ENCODE results near the gene OSBPL6. TPM values are rescaled to one million over a fixed set of nuclear protein-coding genes. Genes with fewer than 3 reads are reported as not detected.

Gene OSBPL6
- total RNA-seq, 1 experiment from 2014 or later = 4.6 TPM

DNA sequence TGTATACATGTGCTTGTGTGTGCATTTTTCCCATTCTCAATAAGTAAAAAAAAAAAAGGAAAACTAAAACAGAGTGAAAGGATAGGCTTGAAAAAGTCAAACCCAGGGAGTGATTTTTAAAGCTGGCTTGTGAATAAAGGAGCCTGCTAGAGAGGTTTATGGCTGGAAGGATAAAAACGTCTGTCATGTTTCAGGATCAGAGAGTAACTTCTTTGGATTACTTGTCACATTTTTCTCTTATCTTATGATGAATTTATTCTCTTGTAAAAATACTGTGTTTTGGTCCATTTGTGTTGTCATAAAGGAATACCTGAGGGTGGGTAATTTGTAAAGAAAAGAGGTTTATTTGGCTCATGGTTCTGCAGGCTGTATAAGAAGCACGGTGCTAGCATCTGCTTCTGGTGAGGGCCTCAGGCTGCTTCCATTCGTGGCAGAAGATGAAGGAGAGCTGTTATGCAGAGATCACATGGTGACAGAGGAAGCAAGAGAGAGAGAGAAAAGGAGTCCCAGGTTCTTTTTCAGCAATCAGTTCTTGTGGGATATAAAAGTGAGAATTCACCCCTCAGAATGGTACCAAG, 89.1 kb downstream of the OSBPL6 start:
- Mint-ChIP-seq H3K36me3 (ENCODE audit: insufficient read depth in 1 of 3, low read depth in 3 of 3) (peaks cover 0 to 2% (median 0%) of the 10 kb centered on the region in 3 experiments; a peak in 1 of 7 replicates), H3K27ac (no peak overlapping the region), H3K4me3 (no peak overlapping the region), H3K27me3 (ENCODE audit: low read depth) (no peaks in the 10 kb centered on the region), H3K4me1 (peaks cover 11% of the 10 kb centered on the region in 2 experiments), H3K9me3 (no peaks in the 10 kb centered on the region; a peak in 1 of 5 replicates)
- no peak overlapping the region for H2BK20ac ChIP-seq (ENCODE audit: low read depth, low read length, poor library complexity, severe bottlenecking)
- no peak overlapping the region for H2AFZ ChIP-seq (ENCODE audit: low read length)
- H4K91ac ChIP-seq (ENCODE audit: insufficient read length, low read depth, low read length) = no peak overlapping the region
- no peak overlapping the region for H3T11ph ChIP-seq (ENCODE audit: low read length)
- H3K14ac ChIP-seq (ENCODE audit: insufficient read depth, low read length) = no peak overlapping the region
- H2BK15ac ChIP-seq (ENCODE audit: low read depth, low read length) = no peak overlapping the region
- no peak overlapping the region for H3K4me2 ChIP-seq (ENCODE audit: insufficient read depth, insufficient read length, low read length)
- no peak overlapping the region for H2BK12ac ChIP-seq (ENCODE audit: insufficient read length, low read depth, low read length)
- H3K79me1 ChIP-seq (ENCODE audit: insufficient read depth, low read depth, low read length, poor library complexity, severe bottlenecking) = no peaks in the 10 kb centered on the region
- H3K4ac ChIP-seq (ENCODE audit: low read depth, low read length) = no peak overlapping the region
- no peak overlapping the region for H4K5ac ChIP-seq (ENCODE audit: insufficient read length, low read depth, low read length)
- H3K9me3 ChIP-seq (ENCODE audit: control insufficient read depth, low read depth, low read length) = no peaks in the 10 kb centered on the region
- H2BK5ac ChIP-seq (ENCODE audit: insufficient read length, low read length) = no peak overlapping the region
- H3K27ac ChIP-seq (ENCODE audit: insufficient read length, low read depth, low read length) = no peak overlapping the region
- no peak overlapping the region for H4K8ac ChIP-seq (replicated peaks; ENCODE audit: insufficient read length, low read depth, low read length)
- H2AK5ac ChIP-seq (ENCODE audit: insufficient read length, low read length) = no peak overlapping the region
- TF ChIP-seq, protein P1, sequence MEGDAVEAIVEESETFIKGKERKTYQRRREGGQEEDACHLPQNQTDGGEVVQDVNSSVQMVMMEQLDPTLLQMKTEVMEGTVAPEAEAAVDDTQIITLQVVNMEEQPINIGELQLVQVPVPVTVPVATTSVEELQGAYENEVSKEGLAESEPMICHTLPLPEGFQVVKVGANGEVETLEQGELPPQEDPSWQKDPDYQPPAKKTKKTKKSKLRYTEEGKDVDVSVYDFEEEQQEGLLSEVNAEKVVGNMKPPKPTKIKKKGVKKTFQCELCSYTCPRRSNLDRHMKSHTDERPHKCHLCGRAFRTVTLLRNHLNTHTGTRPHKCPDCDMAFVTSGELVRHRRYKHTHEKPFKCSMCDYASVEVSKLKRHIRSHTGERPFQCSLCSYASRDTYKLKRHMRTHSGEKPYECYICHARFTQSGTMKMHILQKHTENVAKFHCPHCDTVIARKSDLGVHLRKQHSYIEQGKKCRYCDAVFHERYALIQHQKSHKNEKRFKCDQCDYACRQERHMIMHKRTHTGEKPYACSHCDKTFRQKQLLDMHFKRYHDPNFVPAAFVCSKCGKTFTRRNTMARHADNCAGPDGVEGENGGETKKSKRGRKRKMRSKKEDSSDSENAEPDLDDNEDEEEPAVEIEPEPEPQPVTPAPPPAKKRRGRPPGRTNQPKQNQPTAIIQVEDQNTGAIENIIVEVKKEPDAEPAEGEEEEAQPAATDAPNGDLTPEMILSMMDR (conservative IDR thresholded peaks at IDR 0.05) = no peak
- no peaks in the 10 kb centered on the region for H3K79me2 ChIP-seq (ENCODE audit: insufficient read depth, low read length)
- no peaks in the 10 kb centered on the region for H3K23me2 ChIP-seq (ENCODE audit: insufficient read length, low read depth, low read length, poor library complexity, severe bottlenecking)
- WGBS (ENCODE audit: extremely low coverage, insufficient read length, low lambda C conversion rate) = no CpG with 5 or more reads among the region's 3 CpGs
- no peak overlapping the region for H3K9ac ChIP-seq (ENCODE audit: extremely low read depth, insufficient read length, low read length)
- DNase-seq = no peak
- H3K27me3 ChIP-seq (ENCODE audit: insufficient read depth, low read length) = no peaks in the 10 kb centered on the region
- no peak overlapping the region for H3K23ac ChIP-seq (ENCODE audit: insufficient read length, low read depth, low read length)
- H2BK120ac ChIP-seq (ENCODE audit: low read depth, low read length, poor library complexity, severe bottlenecking) = no peak overlapping the region
- no peaks in the 10 kb centered on the region for H4K20me1 ChIP-seq (ENCODE audit: control insufficient read depth, insufficient read depth, insufficient read length)
- H3K4me1 ChIP-seq (ENCODE audit: insufficient read depth, low read length) = peaks cover 5% of the 10 kb centered on the region; the same call in 1 of the 2 replicates
- no peak overlapping the region for H3K18ac ChIP-seq (ENCODE audit: insufficient read length, low read depth, low read length)
- no peak overlapping the region for H3K56ac ChIP-seq (ENCODE audit: insufficient read length, low read depth, low read length)

Data from H9 (cell line).